B cell (primary cell): ENCODE data around the gene MRLN. TPM values are rescaled to one million over a fixed set of nuclear protein-coding genes. Genes with fewer than 3 reads are reported as not detected.

Experiments used
- ATAC-seq: fragments of 200-7000 bp; cut with Tn5 transposase; one replicate; pipeline ENCODE4 v1.10.0; 2021; ENCODE audit warnings: low read depth, mild to moderate bottlenecking, moderate number of reproducible peaks, moderate library complexity
- CTCF ChIA-PET: fragments of 350-600 bp; sonication (Branson Sonifier 250); formaldehyde crosslinking; loops from one replicate; lab custom pipeline; 2021; ENCODE audit warnings: antibody characterized with exemption, inconsistent platforms; lab: Charles Lee
- POLR2A ChIA-PET: fragments of 350-600 bp; sonication (Branson Sonifier 250); formaldehyde crosslinking; loops from one replicate; lab custom pipeline; 2021; ENCODE audit warnings: antibody characterized with exemption; lab: Charles Lee
- DNase-seq: peaks from one replicate; pipeline ENCODE4 v3.0.0; 2013
- H2AFZ ChIP-seq: 2 replicates; pipeline ENCODE4 v1.6.1; 2012; ENCODE audit warnings: mild to moderate bottlenecking, low read depth, low read length; ENCODE audit not compliant: insufficient read depth, poor library complexity, severe bottlenecking
- H3K27ac ChIP-seq, 2 donors: 1 replicate in 1 of 2; 2 replicates in 1 of 2; pipeline ENCODE4 v1.5.1; 2012 to 2013; ENCODE audit warnings: low read length in 2 of 2, mild to moderate bottlenecking in 2 of 2, moderate library complexity in 1 of 2
- H3K27me3 ChIP-seq, 4 experiments: fragments of 200-600 bp in 1 of 4; sonication (generic) in 1 of 4; replicated peaks in 1 of 4; 1 replicate in 2 of 4; 2 replicates in 2 of 4; pipeline versions ENCODE4 v1.6.1 to v1.7.0; 2013 to 2016; ENCODE audit warnings: low read length in 3 of 4, mild to moderate bottlenecking in 2 of 4, mixed read lengths in 1 of 4, moderate library complexity in 1 of 4; ENCODE audit not compliant: insufficient read depth in 4 of 4, control insufficient read depth in 3 of 4; ENCODE audit errors: control extremely low read depth in 1 of 4
- H3K36me3 ChIP-seq, 2 experiments: replicated peaks in 1 of 2; 1 replicate in 1 of 2; 2 replicates in 1 of 2; pipeline versions ENCODE4 v1.6.1 to v1.7.1; 2013; ENCODE audit warnings: low read length in 1 of 2; ENCODE audit not compliant: insufficient read depth in 2 of 2, control insufficient read depth in 1 of 2; ENCODE audit errors: control extremely low read depth in 1 of 2, extremely low read depth in 1 of 2
- H3K4me1 ChIP-seq, 2 donors: fragments of 200-600 bp in 1 of 2; sonication (generic) in 1 of 2; 1 replicate in 1 of 2; 2 replicates in 1 of 2; pipeline versions ENCODE4 v1.5.1 to v1.6.1; 2013 to 2017; ENCODE audit warnings: low read length in 2 of 2; ENCODE audit not compliant: control insufficient read depth in 2 of 2, insufficient read depth in 2 of 2
- H3K4me2 ChIP-seq: replicated peaks from 2 replicates; pipeline ENCODE3; 2012; ENCODE audit warnings: mild to moderate bottlenecking, low read depth, low read length; ENCODE audit not compliant: poor library complexity, severe bottlenecking
- H3K4me3 ChIP-seq, 5 experiments: fragments of 200-600 bp in 1 of 5; sonication (generic) in 1 of 5; 1 replicate in 3 of 5; 2 replicates in 2 of 5; pipeline versions ENCODE4 v1.5.1 to v1.7.0; 2011 to 2016; ENCODE audit warnings: low read length in 4 of 5, mild to moderate bottlenecking in 4 of 5, low read depth in 2 of 5, control low read depth in 1 of 5, moderate library complexity in 1 of 5; ENCODE audit not compliant: insufficient read depth in 1 of 5; ENCODE audit errors: control extremely low read depth in 1 of 5, extremely low read depth in 1 of 5
- H3K79me2 ChIP-seq: fragments of 200-600 bp; sonication (generic); one replicate; pipeline ENCODE4 v1.6.0; 2016; ENCODE audit warnings: low read length; ENCODE audit not compliant: control insufficient read depth, insufficient read depth
- H3K9ac ChIP-seq: fragments of 200-600 bp; sonication (generic); 2 replicates; pipeline ENCODE4 v1.6.1; 2017; ENCODE audit warnings: mild to moderate bottlenecking, low read length, moderate library complexity
- H3K9me3 ChIP-seq, 3 donors: one replicate each; pipeline versions ENCODE4 v1.6.1 to v1.7.1; 2013; ENCODE audit warnings: low read length in 2 of 3; ENCODE audit not compliant: control insufficient read depth in 2 of 3, insufficient read depth in 1 of 3; ENCODE audit errors: control extremely low read depth in 1 of 3
- H4K20me1 ChIP-seq: 2 replicates; pipeline ENCODE4 v1.6.0; 2012; ENCODE audit warnings: mild to moderate bottlenecking, low read length; ENCODE audit not compliant: insufficient read depth, control insufficient read depth, poor library complexity, severe bottlenecking
- H3K27ac Mint-ChIP-seq: one replicate; pipeline ENCODE4 v1.8.0; 2021; ENCODE audit warnings: mixed read lengths
- H3K27me3 Mint-ChIP-seq: one replicate; pipeline ENCODE4 v1.8.0; 2021; ENCODE audit warnings: mixed read lengths
- H3K4me1 Mint-ChIP-seq: one replicate; pipeline ENCODE4 v1.8.0; 2021; ENCODE audit warnings: mixed read lengths
- H3K4me3 Mint-ChIP-seq: one replicate; pipeline ENCODE4 v1.8.0; 2021; ENCODE audit warnings: mixed read lengths
- H3K9me3 Mint-ChIP-seq: one replicate; pipeline ENCODE4 v1.8.0; 2022; ENCODE audit warnings: mixed read lengths; ENCODE audit not compliant: insufficient read depth
- EZH2 ChIP-seq: IDR thresholded peaks from 2 replicates; pipeline ENCODE4 v1.6.1; 2012; ENCODE audit warnings: borderline replicate concordance, low read depth, mild to moderate bottlenecking, moderate library complexity, low read length; ENCODE audit not compliant: insufficient read depth, poor library complexity, severe bottlenecking
- WGBS: methylation state at CpG from one replicate; pipeline ENCODE4 v1.1.5; 2013; ENCODE audit warnings: missing lambda C conversion rate; ENCODE audit not compliant: insufficient coverage; 5-methylcytosine and 5-hydroxymethylcytosine counted together
- intact Hi-C: fragments of 100-400 bp; cut with micrococcal nuclease; formaldehyde crosslinking; loops from one replicate; pipeline ENCODE4 v1.10.0; 2022
- polyA plus RNA-seq: library from polyadenylated mRNA; depleted of rRNA; stranded (reverse); fragments of >200 nt; gene quantifications from 2 replicates; pipeline ENCODE4 v1.2.3, GENCODE V29; 2012
- total RNA-seq, 2 donors: library from RNA; stranded (reverse); fragments of 120-200 nt in 1 of 2; gene quantifications; 1 replicate in 1 of 2; 2 replicates in 1 of 2; pipeline versions ENCODE4 v1.2.3 to v1.2.4, GENCODE V29; 2013 to 2022
- TF ChIP-seq, protein P1 (sequence below): fragments of 200-600 bp; IDR thresholded peaks from one replicate; pipeline ENCODE4 v1.8.0; 2022; ENCODE audit warnings: antibody characterized with exemption, mild to moderate bottlenecking

The MRLN gene
- total and polyA plus RNA-seq, 2 donors (not counting 1 experiment from before 2014, with no cell fraction given): not detected

DNA sequence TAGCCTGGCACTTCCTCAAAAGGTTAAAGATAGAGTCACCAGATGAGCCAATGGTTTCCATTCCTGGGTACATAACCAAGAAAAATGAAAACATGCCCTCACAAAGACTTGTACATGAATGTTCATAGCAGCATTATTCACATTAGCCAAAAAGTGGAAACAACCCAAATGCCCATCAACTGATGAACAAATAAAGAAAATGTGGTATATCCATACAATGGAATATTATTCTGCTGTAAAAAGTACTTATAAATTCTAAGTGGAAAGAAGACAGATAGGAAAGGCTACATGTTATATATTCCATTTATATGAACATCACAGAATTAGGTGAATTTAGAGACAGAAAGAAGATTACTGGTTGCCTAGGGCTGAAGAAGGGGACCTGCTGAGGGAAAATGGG, 32.9 kb downstream of the MRLN start:
- Histone ChIP-seq H2AFZ (no peak overlapping the region), H4K20me1 (no peaks in the 10 kb centered on the region), H3K4me3 (no peak overlapping the region), H3K27ac (no peak overlapping the region), H3K79me2 (no peaks in the 10 kb centered on the region), H3K4me1 (no peaks in the 10 kb centered on the region), H3K27me3 (peaks cover 0 to 2% (median 0%) of the 10 kb centered on the region in 4 experiments), H3K36me3 (no peaks in the 10 kb centered on the region), H3K9ac (no peak overlapping the region), H3K9me3 (peaks cover 0 to 5% (median 4%) of the 10 kb centered on the region in 3 donors), H3K4me2 (no peak overlapping the region)
- peaks cover 18% of the 10 kb centered on the region for H3K27me3 Mint-ChIP-seq
- ATAC-seq (no peak), DNase-seq (no peak)
- peaks cover 5% of the 10 kb centered on the region for H3K9me3 Mint-ChIP-seq
- ChIA-PET CTCF (interaction anchor here (1.2 kb wide), 1 partner anchor 111 kb away, joined by 3 read pairs; no protein-coding TSS in a partner anchor), POLR2A (no interaction called here)
- TF ChIP-seq, protein P1, sequence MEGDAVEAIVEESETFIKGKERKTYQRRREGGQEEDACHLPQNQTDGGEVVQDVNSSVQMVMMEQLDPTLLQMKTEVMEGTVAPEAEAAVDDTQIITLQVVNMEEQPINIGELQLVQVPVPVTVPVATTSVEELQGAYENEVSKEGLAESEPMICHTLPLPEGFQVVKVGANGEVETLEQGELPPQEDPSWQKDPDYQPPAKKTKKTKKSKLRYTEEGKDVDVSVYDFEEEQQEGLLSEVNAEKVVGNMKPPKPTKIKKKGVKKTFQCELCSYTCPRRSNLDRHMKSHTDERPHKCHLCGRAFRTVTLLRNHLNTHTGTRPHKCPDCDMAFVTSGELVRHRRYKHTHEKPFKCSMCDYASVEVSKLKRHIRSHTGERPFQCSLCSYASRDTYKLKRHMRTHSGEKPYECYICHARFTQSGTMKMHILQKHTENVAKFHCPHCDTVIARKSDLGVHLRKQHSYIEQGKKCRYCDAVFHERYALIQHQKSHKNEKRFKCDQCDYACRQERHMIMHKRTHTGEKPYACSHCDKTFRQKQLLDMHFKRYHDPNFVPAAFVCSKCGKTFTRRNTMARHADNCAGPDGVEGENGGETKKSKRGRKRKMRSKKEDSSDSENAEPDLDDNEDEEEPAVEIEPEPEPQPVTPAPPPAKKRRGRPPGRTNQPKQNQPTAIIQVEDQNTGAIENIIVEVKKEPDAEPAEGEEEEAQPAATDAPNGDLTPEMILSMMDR: no peak
- no peak for TF ChIP-seq EZH2
- H3K4me3 Mint-ChIP-seq: no peak overlapping the region
- H3K4me1 Mint-ChIP-seq: no peaks in the 10 kb centered on the region
- intact Hi-C loops: no loop called here
- H3K27ac Mint-ChIP-seq: no peak overlapping the region

DNA sequence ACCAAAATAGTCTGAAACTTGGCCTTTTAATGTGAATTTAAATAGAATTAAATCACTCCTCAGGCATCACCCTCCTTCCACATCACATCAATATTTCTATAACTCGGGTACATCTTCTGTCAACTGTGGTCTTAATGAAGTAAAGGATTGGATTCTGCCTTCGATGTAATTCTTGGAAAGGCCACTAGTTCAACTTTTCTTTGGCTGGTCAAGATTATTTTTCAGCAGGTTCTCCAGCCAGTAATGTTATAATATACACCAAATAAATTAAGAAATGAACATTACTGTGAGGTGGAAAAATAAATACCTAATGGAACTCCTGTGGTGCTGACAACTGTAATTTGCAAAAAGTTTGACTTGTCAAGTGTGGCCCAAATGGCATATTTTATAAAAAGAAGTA, 33.9 kb downstream of the MRLN start:
- Mint-ChIP-seq H3K4me3 (no peak overlapping the region), H3K27ac (no peak overlapping the region), H3K4me1 (no peaks in the 10 kb centered on the region), H3K9me3 (peaks cover 5% of the 10 kb centered on the region), H3K27me3 (peaks cover 24% of the 10 kb centered on the region)
- DNase-seq (no peak), ATAC-seq (no peak)
- Histone ChIP-seq H3K79me2 (no peaks in the 10 kb centered on the region), H3K4me1 (no peaks in the 10 kb centered on the region), H3K9ac (no peak overlapping the region), H3K36me3 (no peaks in the 10 kb centered on the region), H3K4me3 (no peak overlapping the region), H3K27me3 (peaks cover 0 to 2% (median 0%) of the 10 kb centered on the region in 4 experiments), H2AFZ (no peak overlapping the region), H3K4me2 (no peak overlapping the region), H4K20me1 (no peaks in the 10 kb centered on the region), H3K9me3 (peaks cover 0 to 5% (median 4%) of the 10 kb centered on the region in 3 donors), H3K27ac (no peak overlapping the region)
- TF ChIP-seq, protein P1: no peak
- no peak for TF ChIP-seq EZH2
- ChIA-PET CTCF (interaction anchor here (1.2 kb wide), 1 partner anchor 112 kb away, joined by 3 read pairs; no protein-coding TSS in a partner anchor), POLR2A (no interaction called here)
- WGBS: no CpG with 5 or more reads among the region's 2 CpGs
- intact Hi-C loops: no loop called here
